IMR-90 (cell line): ENCODE measurements around the gene GNG7. TPM values are rescaled to one million over a fixed set of nuclear protein-coding genes. Genes with fewer than 3 reads are reported as not detected.

Source experiments
- ATAC-seq: fragments of 200-7000 bp; cut with Tn5 transposase; 2 replicates; pipeline ENCODE4 v1.9.1; 2020; ENCODE audit warnings: low read depth, mild to moderate bottlenecking, moderate library complexity
- BruUV-seq: library from RNA; stranded (reverse); fragments of 400-500 nt; replicated peaks from 2 replicates; lab custom pipeline; 2021; lab: Mats Ljungman, UMichigan
- CTCF ChIA-PET: fragments of 300-600 bp; formaldehyde crosslinking; extraction: SDS; loops from one replicate; lab custom pipeline; 2021; ENCODE audit warnings: antibody characterized with exemption; lab: Yijun Ruan, JAX
- POLR2A ChIA-PET: fragments of 300-600 bp; sonication (Branson Sonifier 250); formaldehyde crosslinking; loops from one replicate; lab custom pipeline; 2022; ENCODE audit warnings: antibody characterized with exemption; ENCODE audit not compliant: unreplicated experiment; lab: Charles Lee
- DNase-seq: peaks from one replicate; pipeline ENCODE4 v3.0.0; 2013
- H2AFZ ChIP-seq: replicated peaks from 2 replicates; pipeline ENCODE3; 2013; ENCODE audit warnings: low read length, mild to moderate bottlenecking; ENCODE audit not compliant: poor library complexity
- H2AK5ac ChIP-seq: 2 replicates; pipeline ENCODE4 v1.6.1; 2013; ENCODE audit warnings: low read depth, low read length, inconsistent platforms
- H2AK9ac ChIP-seq: replicated peaks from 2 replicates; pipeline ENCODE3; 2013; ENCODE audit warnings: mild to moderate bottlenecking, low read depth, low read length, moderate library complexity; ENCODE audit not compliant: poor library complexity
- H2BK120ac ChIP-seq: 2 replicates; pipeline ENCODE4 v1.6.1; 2013; ENCODE audit warnings: low read depth, low read length, inconsistent platforms
- H2BK15ac ChIP-seq: 3 replicates; pipeline ENCODE4 v1.6.1; 2013; ENCODE audit warnings: low read depth, low read length, inconsistent platforms
- H2BK20ac ChIP-seq: 2 replicates; pipeline ENCODE4 v1.6.1; 2013; ENCODE audit warnings: low read depth, mild to moderate bottlenecking, inconsistent platforms, low read length, moderate library complexity
- H2BK5ac ChIP-seq: 2 replicates; pipeline ENCODE4 v1.6.1; 2013; ENCODE audit warnings: mild to moderate bottlenecking, low read depth, low read length, inconsistent platforms; ENCODE audit not compliant: poor library complexity, severe bottlenecking
- H3K14ac ChIP-seq: replicated peaks from 2 replicates; pipeline ENCODE4 v1.6.1; 2013; ENCODE audit warnings: low read depth, low read length, inconsistent platforms
- H3K18ac ChIP-seq: 2 replicates; pipeline ENCODE4 v1.6.1; 2013; ENCODE audit warnings: low read depth, low read length, control low read depth
- H3K23ac ChIP-seq: 2 replicates; pipeline ENCODE4 v1.6.1; 2013; ENCODE audit warnings: low read depth, low read length, inconsistent platforms
- H3K27ac ChIP-seq: 2 replicates; pipeline ENCODE4 v1.5.1; 2013; ENCODE audit warnings: mild to moderate bottlenecking, control low read depth, low read length; ENCODE audit not compliant: insufficient read depth
- H3K27me3 ChIP-seq: 2 replicates; pipeline ENCODE4 v1.6.1; 2013; ENCODE audit warnings: low read length; ENCODE audit not compliant: control insufficient read depth, insufficient read depth
- H3K36me3 ChIP-seq: 2 replicates; pipeline ENCODE4 v1.6.1; 2013; ENCODE audit warnings: low read length, mixed read lengths; ENCODE audit not compliant: control insufficient read depth, insufficient read depth
- H3K4ac ChIP-seq: 2 replicates; pipeline ENCODE4 v1.6.1; 2013; ENCODE audit warnings: low read depth, low read length, inconsistent platforms
- H3K4me1 ChIP-seq: 2 replicates; pipeline ENCODE4 v1.6.1; 2013; ENCODE audit warnings: low read length, mixed read lengths; ENCODE audit not compliant: control insufficient read depth, insufficient read depth
- H3K4me2 ChIP-seq: 2 replicates; pipeline ENCODE4 v1.6.1; 2013; ENCODE audit warnings: low read depth, mild to moderate bottlenecking, control low read depth, low read length, moderate library complexity
- H3K4me3 ChIP-seq: 2 replicates; pipeline ENCODE4 v1.5.1; 2013; ENCODE audit warnings: low read depth, mild to moderate bottlenecking, control low read depth, low read length, moderate library complexity; ENCODE audit not compliant: insufficient read depth
- H3K56ac ChIP-seq: 2 replicates; pipeline ENCODE4 v1.6.1; 2013; ENCODE audit warnings: low read length, inconsistent platforms; ENCODE audit not compliant: insufficient read depth; ENCODE audit errors: extremely low read depth
- H3K79me1 ChIP-seq, 2 experiments: 2 replicates each; pipeline ENCODE4 v1.6.1; 2013; ENCODE audit warnings: low read length in 2 of 2, inconsistent platforms in 1 of 2, low read depth in 1 of 2
- H3K9ac ChIP-seq: 2 replicates; pipeline ENCODE4 v1.6.1; 2013; ENCODE audit warnings: low read depth, low read length, control low read depth
- H3K9me1 ChIP-seq: 2 replicates; pipeline ENCODE4 v1.6.1; 2013; ENCODE audit warnings: low read length, inconsistent platforms; ENCODE audit not compliant: insufficient read depth
- H3K9me3 ChIP-seq: 2 replicates; pipeline ENCODE4 v1.6.1; 2013; ENCODE audit warnings: low read length; ENCODE audit not compliant: control insufficient read depth, insufficient read depth
- H4K20me1 ChIP-seq: 2 replicates; pipeline ENCODE4 v1.6.1; 2013; ENCODE audit warnings: low read length, inconsistent platforms; ENCODE audit not compliant: insufficient read depth
- H4K5ac ChIP-seq: 2 replicates; pipeline ENCODE4 v1.6.1; 2013; ENCODE audit warnings: mild to moderate bottlenecking, low read depth, low read length, control low read depth
- H4K8ac ChIP-seq, 2 experiments: 2 replicates each; pipeline ENCODE4 v1.6.1; 2013; ENCODE audit warnings: low read depth in 2 of 2, low read length in 2 of 2, control low read depth in 1 of 2, inconsistent platforms in 1 of 2
- H4K91ac ChIP-seq: 2 replicates; pipeline ENCODE4 v1.6.1; 2013; ENCODE audit warnings: low read depth, low read length, inconsistent platforms; ENCODE audit not compliant: insufficient read depth
- ELK1 ChIP-seq: fragments of 150-350 bp; IDR thresholded peaks from 2 replicates; pipeline ENCODE4 v1.6.1; 2016; ENCODE audit warnings: low read depth, mild to moderate bottlenecking, low read length, moderate library complexity, borderline replicate concordance
- FOS ChIP-seq: fragments of 150-350 bp; IDR thresholded peaks from 2 replicates; pipeline ENCODE4 v1.6.1; 2016; ENCODE audit warnings: low read depth, low read length
- NFE2L2 ChIP-seq: fragments of 150-350 bp; IDR thresholded peaks from 2 replicates; pipeline ENCODE4 v1.6.1; 2016; ENCODE audit warnings: low read depth, mild to moderate bottlenecking, low read length
- WGBS, 2 experiments: methylation state at CpG; one replicate each; pipeline versions ENCODE4 v1.1.5 to v1.1.7; 2013; ENCODE audit warnings: missing lambda C conversion rate in 2 of 2; ENCODE audit not compliant: insufficient read length in 1 of 2; ENCODE audit errors: extremely low coverage in 2 of 2; 5-methylcytosine and 5-hydroxymethylcytosine counted together
- dilution Hi-C: fragments of 300-500 bp; cut with HindIII; formaldehyde crosslinking; loops from one replicate; pipeline ENCODE4 v1.14.3; 2018; ENCODE audit warnings: low sequenced_read_pairs; ENCODE audit not compliant: unreplicated experiment
- in situ Hi-C: fragments of 300-500 bp; cut with MboI; formaldehyde crosslinking; loops from 3 replicates; pipeline ENCODE4 v1.14.3; 2019; ENCODE audit warnings: low sequenced_read_pairs, inconsistent platforms, mixed read lengths
- intact Hi-C: fragments of 100-400 bp; cut with micrococcal nuclease; formaldehyde crosslinking; loops from 2 replicates; pipeline ENCODE4 v1.10.0; 2022
- polyA plus RNA-seq, 3 experiments: library from polyadenylated mRNA; depleted of rRNA; stranded (reverse); fragments of >200 nt; gene quantifications; 2 replicates each; pipeline ENCODE4 v1.2.3, GENCODE V29; 2012; ENCODE audit warnings: low replicate concordance in 1 of 3
- total RNA-seq: library from RNA; depleted of rRNA; stranded (reverse); fragments of >200 nt; gene quantifications from 2 replicates; pipeline ENCODE4 v1.2.3, GENCODE V29; 2012

The GNG7 gene
- total and polyA plus RNA-seq, 2 of the 4 experiments (the other 2 are of a cell fraction): under 0.01 to 0.21 TPM

GRCh38 chr19:2560369-2560768 is 142.1 kb downstream of the GNG7 start:
- no peak overlapping the region for H3K4me2 ChIP-seq
- H2AK5ac ChIP-seq: no peak overlapping the region
- BruUV-seq: no TSS peak
- 90% methylated on average over 4 of the region's 13 CpGs; no CpG with 5 or more reads in 1 of the 2 experiments for WGBS, 2 experiments
- no peak overlapping the region for H3K9ac ChIP-seq
- H3K23ac ChIP-seq: no peak overlapping the region
- H3K56ac ChIP-seq: no peak overlapping the region
- no peak overlapping the region for H3K4me3 ChIP-seq
- no peaks in the 10 kb centered on the region for H4K20me1 ChIP-seq
- no peaks in the 10 kb centered on the region for H3K79me1 ChIP-seq
- H2BK5ac ChIP-seq: no peak overlapping the region
- CTCF ChIA-PET: no interaction called here
- H3K14ac ChIP-seq: no peak overlapping the region
- ATAC-seq (no peak), DNase-seq (no peak)
- dilution Hi-C loops: no loop called here
- H4K8ac ChIP-seq: no peak overlapping the region
- TF ChIP-seq NFE2L2: no peak
- TF ChIP-seq ELK1: no peak
- no peak for TF ChIP-seq FOS
- no peaks in the 10 kb centered on the region for H3K9me3 ChIP-seq
- intact Hi-C loops: no loop called here
- peaks cover 4% of the 10 kb centered on the region; the same call in 1 of the 2 replicates for H3K27me3 ChIP-seq
- no peak overlapping the region for H3K4ac ChIP-seq
- no peak overlapping the region for H2AFZ ChIP-seq
- H3K27ac ChIP-seq: no peak overlapping the region
- H2BK20ac ChIP-seq: no peak overlapping the region
- POLR2A ChIA-PET: no interaction called here
- no peaks in the 10 kb centered on the region for H3K36me3 ChIP-seq
- no peak overlapping the region for H3K18ac ChIP-seq
- no peak overlapping the region for H2AK9ac ChIP-seq
- in situ Hi-C loops: no loop called here
- H4K5ac ChIP-seq: no peak overlapping the region
- H4K91ac ChIP-seq: no peak overlapping the region
- H2BK15ac ChIP-seq: no peak overlapping the region
- no peaks in the 10 kb centered on the region for H3K4me1 ChIP-seq
- H2BK120ac ChIP-seq: no peak overlapping the region
- H3K9me1 ChIP-seq: peaks cover 4% of the 10 kb centered on the region
